Fibroblast of lung (primary cell): ENCODE data around the gene NEK11.

ENCODE experiments used
- CTCF ChIP-seq, 2 donors: IDR thresholded peaks in 1 of 2; conservative IDR thresholded peaks in 1 of 2; 1 replicate in 1 of 2; 2 replicates in 1 of 2; pipeline ENCODE4 v1.5.1; 2011 to 2012; ENCODE audit warnings: low read length in 2 of 2, control low read depth in 1 of 2, inconsistent platforms in 1 of 2, low read depth in 1 of 2, mild to moderate bottlenecking in 1 of 2
- EZH2 ChIP-seq: IDR thresholded peaks from 2 replicates; pipeline ENCODE4 v1.5.1; 2012; ENCODE audit warnings: low read length, control low read depth, mild to moderate bottlenecking; ENCODE audit errors: missing control alignments

- no peak for TF ChIP-seq CTCF (conservative IDR thresholded peaks at IDR 0.05 in 1 of 2, IDR thresholded peaks at IDR 0.05 in 1 of 2; ENCODE audit: low read depth in 1 of 2, low read length in 2 of 2)
- TF ChIP-seq EZH2, result no peak
These were observed 23.3 kb downstream of the NEK11 start for GRCh38 chr3:131050001-131050400.
